WI38 (cell line): ENCODE results near the gene IMMP2L.

Experiments used
- H3K4me3 ChIP-seq: 2 replicates; pipeline ENCODE4 v1.5.1; 2011; ENCODE audit warnings: low read depth, mild to moderate bottlenecking, control low read depth, low read length
- CTCF ChIP-seq: IDR thresholded peaks from 2 replicates; pipeline ENCODE4 v1.5.1; 2012; ENCODE audit warnings: low read depth, mild to moderate bottlenecking, control low read depth, low read length

The IMMP2L gene

GRCh38 chr7:111240371-111240770 lies 321.9 kb downstream of the IMMP2L start:
- TF ChIP-seq CTCF: no peak
- no peak overlapping the region for H3K4me3 ChIP-seq

- TF ChIP-seq CTCF: no peak
- no peak overlapping the region for H3K4me3 ChIP-seq
These were observed 322.9 kb downstream of the IMMP2L start for GRCh38 chr7:111239437-111239836.

- no peak for TF ChIP-seq CTCF
- peak overlapping the region; percentile 50 for H3K4me3 ChIP-seq
These were observed 323.4 kb downstream of the IMMP2L start for GRCh38 chr7:111238886-111239285.

- H3K4me3 ChIP-seq: no peak overlapping the region
- TF ChIP-seq CTCF: no peak
These were observed 326.6 kb downstream of the IMMP2L start for GRCh38 chr7:111235709-111236108.

GRCh38 chr7:111232249-111233084 lies 329.8 kb downstream of the IMMP2L start:
- TF ChIP-seq CTCF: no peak
- no peak overlapping the region for H3K4me3 ChIP-seq

- no peak for TF ChIP-seq CTCF
- H3K4me3 ChIP-seq: no peak overlapping the region
These were observed 332.4 kb downstream of the IMMP2L start for GRCh38 chr7:111229916-111230315.

GRCh38 chr7:111229181-111229740 lies 333.0 kb downstream of the IMMP2L start:
- TF ChIP-seq CTCF: no peak
- H3K4me3 ChIP-seq: no peak overlapping the region
